GM21360 (cell line): Measurements from ENCODE around the gene MIS12.

Experiments
- ATAC-seq: cut with Tn5 transposase; IDR thresholded peaks from one replicate; pipeline ENCODE4 v1.9.1; 2021; ENCODE audit warnings: mild to moderate bottlenecking, moderate library complexity; ENCODE audit not compliant: unreplicated experiment

MIS12 gene

GRCh38 chr17:5486206-5487124, at the start of gene MIS12:
Gene MIS12 (plus strand): TSS chr17:5486566. CDS start chr17:5488863, 2,297 bp downstream.
- peak; percentile 87 for ATAC-seq

- no peak for ATAC-seq
These were observed 48.5 kb upstream of the MIS12 start for GRCh38 chr17:5437721-5438317.

- ATAC-seq, result peak; percentile 77
These were observed 47.5 kb upstream of the MIS12 start, which contains the start of gene C1QBP for GRCh38 chr17:5438716-5439445. Gene C1QBP (minus strand): TSS chr17:5439155. CDS start chr17:5439073, 82 bp downstream.

GRCh38 chr17:5439446-5439764, 47.0 kb upstream of the MIS12 start:
- ATAC-seq, result no peak

GRCh38 chr17:5443728-5444127, 42.6 kb upstream of the MIS12 start:
- ATAC-seq, result no peak

GRCh38 chr17:5444209-5444608, 42.2 kb upstream of the MIS12 start:
- no peak for ATAC-seq

- no peak for ATAC-seq
These were observed 39.6 kb upstream of the MIS12 start for GRCh38 chr17:5446786-5447185.

GRCh38 chr17:5464717-5465507, 21.5 kb upstream of the MIS12 start:
- ATAC-seq, result no peak

- no peak for ATAC-seq
These were observed 20.1 kb upstream of the MIS12 start for GRCh38 chr17:5466295-5466694.

GRCh38 chr17:5467416-5467815, 18.9 kb upstream of the MIS12 start:
- ATAC-seq, result no peak

GRCh38 chr17:5468075-5468473, 18.3 kb upstream of the MIS12 start:
- no peak for ATAC-seq

- ATAC-seq, result no peak
These were observed 13.9 kb upstream of the MIS12 start for GRCh38 chr17:5472511-5472910.

- no peak for ATAC-seq
These were observed 12.5 kb upstream of the MIS12 start for GRCh38 chr17:5473906-5474305.

GRCh38 chr17:5478992-5479391, 7.4 kb upstream of the MIS12 start:
- no peak for ATAC-seq

GRCh38 chr17:5480962-5481361, 5.4 kb upstream of the MIS12 start:
- ATAC-seq, result no peak

GRCh38 chr17:5481451-5481850, 4.9 kb upstream of the MIS12 start:
- ATAC-seq, result no peak

- ATAC-seq, result peak; percentile 20
These were observed 828 bp upstream of the MIS12 start, which contains the start of gene DERL2 for GRCh38 chr17:5485270-5486205. Gene DERL2 (minus strand): TSS chr17:5486178. CDS start chr17:5486161, 17 bp downstream.

- no peak for ATAC-seq
These were observed 2.4 kb downstream of the MIS12 start for GRCh38 chr17:5488752-5489151.

- no peak for ATAC-seq
These were observed 6.6 kb downstream of the MIS12 start for GRCh38 chr17:5492970-5493369.
